ENCODE results near the gene MLLT6. TPM values are rescaled to one million over a fixed set of nuclear protein-coding genes. Genes with fewer than 3 reads are reported as not detected.

MLLT6 gene
- polyA plus RNA-seq, 3 donors = 89.7 to 146 (median 93.1) TPM

DNA sequence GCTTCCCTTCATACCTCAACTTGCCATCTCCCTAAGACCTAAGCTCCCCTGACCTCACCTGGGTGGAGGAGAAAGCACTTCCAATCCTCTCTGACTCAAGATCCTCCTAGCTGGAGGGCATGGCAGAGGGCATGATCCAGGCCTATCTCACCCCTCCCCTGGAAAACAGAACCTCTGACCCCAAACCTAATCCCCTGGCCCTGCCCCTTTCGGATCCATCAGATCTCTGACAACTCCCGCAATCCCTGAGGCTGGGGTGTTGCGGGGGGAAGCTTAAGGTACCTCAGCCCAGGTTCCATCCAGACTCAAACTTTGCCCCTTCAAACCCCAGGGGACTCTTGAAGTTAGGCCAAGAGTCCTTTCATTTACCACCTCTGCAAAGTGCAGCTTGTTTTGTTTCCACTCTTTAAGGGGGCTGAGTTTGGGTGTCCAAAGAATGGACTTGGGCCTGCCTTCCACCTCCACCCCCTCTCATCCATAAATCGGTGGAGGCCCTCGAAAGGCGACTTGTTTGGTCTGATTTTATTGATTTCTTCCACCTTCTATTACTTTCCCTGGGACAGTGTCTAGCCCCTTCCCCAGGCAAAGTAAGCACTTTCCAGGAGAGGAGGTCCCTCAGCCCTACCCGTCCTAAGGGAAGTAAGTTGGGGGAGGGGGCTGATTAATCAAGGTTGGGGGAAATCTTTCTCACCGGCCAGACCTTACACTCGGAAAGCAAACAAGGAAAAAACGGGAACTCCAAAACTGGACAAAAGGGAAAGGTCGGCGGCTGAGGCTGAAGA lies 32.9 kb upstream of the MLLT6 start:
- no peak for DNase-seq (ENCODE audit: extremely low read depth in 1 of 11, low read depth in 9 of 11, low spot score in 4 of 11)

DNA sequence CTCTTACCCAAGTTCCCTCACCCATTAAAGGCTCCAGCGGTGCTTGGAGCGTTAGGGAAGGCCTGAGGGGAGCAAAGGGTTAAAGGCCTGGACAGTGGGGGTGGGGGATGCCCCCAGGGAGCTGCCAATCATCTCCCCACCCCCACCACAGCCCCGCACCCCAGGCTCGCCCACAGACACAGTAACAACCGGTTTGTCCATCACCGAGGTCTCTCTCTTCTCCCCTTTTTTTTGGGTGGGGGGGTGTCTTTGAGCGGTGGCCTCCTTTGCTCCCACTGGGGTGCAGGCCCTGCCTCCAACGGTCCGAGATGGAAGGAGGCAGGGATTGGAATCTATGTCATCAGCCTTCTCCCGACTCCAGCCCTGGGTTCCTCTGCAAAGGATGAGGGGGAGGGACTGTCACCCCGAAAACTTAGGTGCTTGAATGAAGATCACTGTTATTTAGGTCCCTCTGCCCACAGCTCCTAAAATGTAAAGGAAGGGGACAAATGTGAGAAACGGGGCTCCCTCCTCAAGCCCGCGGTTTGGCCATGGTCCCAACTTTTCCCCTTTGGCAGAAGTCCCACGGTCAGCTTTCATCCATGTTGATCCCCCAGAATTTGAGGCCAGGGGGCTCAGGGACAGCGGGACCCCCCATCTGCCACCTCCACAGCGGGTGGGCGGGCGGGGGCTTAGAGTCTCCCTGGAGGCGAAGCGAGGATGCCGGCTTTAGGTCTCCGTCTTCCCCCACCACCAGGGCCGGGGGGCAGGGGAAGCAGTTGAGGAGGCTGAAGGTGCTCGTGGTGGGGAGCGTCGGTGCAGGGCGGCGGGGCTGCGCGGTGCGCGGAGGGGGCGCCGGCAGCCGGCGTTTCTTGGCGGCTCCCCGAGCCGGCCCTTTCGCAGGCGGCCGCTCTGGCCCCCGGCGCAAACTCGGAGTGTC lies 32.0 kb upstream of the MLLT6 start:
- DNase-seq (ENCODE audit: extremely low read depth in 1 of 11, low read depth in 9 of 11, low spot score in 4 of 11) = no peak

DNA sequence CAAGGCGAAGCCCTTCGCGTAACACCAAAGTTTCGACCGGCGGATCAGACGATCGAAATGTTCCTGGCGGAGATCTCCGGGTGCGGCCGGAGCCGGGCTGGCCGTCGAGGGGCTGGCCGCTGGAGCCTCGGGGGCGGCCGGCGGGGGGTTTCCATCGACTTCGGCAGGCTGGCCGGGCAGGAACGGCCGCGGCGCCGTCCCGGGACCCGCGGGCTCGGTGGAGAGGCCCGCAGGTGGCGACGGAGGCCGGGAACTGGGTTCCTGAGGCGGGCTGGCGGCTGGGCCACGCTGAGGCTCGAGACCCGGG lies 31.4 kb upstream of the MLLT6 start:
- no peak for DNase-seq (ENCODE audit: extremely low read depth in 1 of 11, low read depth in 9 of 11, low spot score in 4 of 11)

DNA sequence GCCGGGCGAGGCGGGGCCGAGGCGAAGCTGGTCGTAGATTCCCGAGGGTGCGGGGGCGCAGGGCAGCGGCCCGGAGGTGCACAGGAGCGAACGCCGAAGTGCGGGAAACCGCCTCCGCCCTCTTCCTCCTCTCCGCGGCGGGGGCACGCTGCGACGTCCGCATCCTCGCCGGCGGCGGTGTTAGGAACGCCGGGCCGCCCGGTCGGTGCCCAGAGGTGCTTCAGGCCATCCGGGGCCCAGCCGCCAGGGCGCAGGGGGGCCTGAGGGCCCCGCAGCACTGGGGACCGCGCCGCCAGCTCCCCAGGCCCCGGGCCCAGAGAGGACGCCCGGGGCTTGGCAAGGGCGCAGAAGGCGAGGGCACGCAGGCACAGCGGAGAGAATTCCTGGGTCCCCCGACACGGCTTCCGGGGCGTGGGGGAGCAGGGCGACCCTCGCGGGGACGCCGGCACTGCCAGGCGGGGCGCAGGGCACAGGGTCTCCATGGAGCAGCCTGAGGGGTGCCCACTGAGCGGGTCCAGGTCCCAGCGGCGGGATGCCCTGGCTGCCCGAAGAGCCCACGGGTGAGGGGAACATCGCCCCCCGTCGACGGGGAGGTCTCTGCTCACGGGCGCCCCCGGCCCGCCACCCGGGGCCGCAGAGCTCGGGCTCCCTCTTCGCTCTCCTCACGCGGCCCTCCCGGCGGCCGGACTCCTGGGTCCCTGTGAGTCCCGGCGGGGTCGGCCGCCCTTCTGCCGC lies 30.9 kb upstream of the MLLT6 start:
- DNase-seq (ENCODE audit: extremely low read depth in 1 of 11, low read depth in 9 of 11, low spot score in 4 of 11) = no peak

DNA sequence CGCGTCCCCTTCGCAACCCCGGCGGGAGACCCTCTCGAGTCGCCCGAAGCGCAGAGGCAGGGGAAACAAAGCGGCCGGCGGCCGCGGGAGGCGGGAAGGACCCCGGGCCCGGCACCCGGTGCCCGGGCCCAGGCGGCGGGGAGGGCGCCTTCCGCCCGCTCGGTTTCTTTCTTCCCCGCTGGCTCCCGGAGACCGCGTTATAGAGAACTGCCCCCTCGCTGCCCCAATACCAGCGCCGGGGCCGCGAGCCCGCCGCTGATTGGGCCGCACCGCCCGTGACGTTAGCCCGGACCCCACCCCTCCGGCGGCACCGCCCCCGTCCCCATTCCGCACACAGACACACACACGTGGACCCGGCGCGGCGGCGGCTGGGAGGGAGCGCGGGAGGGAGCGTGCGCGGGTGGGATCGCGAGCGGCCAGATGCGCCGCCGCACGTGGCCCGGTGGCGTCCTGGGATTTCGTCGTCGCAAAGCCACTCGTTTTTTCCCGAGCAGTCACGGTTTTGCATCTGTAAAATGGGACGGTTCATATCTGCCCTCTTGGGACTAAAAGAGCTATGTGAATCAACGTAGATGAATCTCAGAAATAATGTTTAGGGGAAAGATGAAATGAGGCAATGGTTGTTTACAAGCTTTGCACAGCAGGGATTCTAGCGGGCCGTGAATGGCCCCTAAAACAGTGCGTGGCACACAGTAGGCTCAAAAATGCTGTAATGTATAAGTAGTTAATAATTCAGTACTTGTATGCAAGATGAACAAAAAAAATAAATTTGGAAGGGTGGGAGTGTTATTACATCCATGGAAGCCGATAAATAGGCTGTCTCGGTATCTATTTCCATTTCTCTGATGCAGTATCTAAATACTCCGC lies 30.1 kb upstream of the MLLT6 start, which contains the start of gene EPOP:
Gene EPOP, minus strand, starts transcription at position 209 of the 867 bp plus-strand sequence. CDS start 462 bp downstream, outside the sequence.
- peak in 9 of 11 donors; percentile 44 to 74 (median 70) for DNase-seq (ENCODE audit: extremely low read depth in 1 of 11, low read depth in 9 of 11, low spot score in 4 of 11)

DNA sequence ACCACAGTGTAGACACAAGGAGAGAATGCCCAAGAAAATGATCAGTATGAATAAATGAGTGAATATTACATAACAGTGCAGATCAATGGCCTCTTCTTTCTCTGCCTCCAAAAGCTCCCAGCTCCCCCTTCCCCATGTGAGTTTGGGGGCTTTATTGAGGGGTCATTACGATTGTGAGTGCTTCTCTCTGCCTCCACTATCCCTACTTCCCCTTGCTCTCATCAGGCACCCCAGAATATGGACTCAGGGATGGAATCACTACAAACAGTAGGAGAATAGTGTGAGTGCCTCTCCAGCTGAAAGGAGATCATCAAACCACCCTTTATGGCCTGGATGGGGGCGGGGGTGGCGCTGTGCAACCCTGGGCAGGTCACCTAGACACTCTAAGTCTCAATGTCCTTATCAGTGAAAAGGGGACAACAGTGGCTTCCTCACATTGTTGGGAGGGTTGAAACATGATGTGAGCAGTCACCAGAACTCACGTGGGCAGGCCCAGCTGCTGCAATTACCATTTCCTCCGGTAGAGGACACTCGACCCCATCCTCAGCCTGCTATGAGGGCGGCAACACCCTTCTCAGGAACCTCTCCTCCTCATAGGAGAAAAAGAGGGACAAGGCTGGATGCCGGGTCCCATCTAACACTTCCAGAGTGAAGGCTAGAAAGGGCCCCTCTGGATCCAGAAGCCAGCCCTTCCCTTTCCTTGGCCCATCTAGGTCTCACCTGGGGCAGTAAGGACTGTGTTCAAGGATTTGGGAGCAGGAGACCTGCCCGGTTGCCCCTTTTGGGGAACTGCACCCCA lies 28.2 kb upstream of the MLLT6 start:
- DNase-seq (ENCODE audit: extremely low read depth in 1 of 11, low read depth in 9 of 11, low spot score in 4 of 11) = peak in 10 of 11 donors; percentile 61 to 83 (median 75)

DNA sequence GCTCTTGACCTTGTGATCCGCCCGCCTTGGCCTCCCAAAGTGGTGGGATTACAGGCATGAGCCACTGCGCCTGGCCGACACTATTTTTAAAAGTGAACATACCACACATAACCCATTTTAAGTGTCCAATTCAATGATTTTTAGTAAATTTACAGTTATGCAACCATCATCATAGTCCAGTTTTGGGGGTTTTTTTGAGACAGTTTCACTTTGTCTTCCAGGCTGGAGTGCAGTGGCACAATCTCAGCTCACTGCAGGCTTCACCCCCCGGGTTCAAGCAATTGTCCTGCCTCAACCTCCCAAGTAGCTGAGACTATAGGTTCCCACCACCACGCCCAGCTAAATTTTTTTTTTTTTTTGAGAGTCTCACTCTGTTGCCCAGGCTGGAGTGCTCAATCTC lies 27.3 kb upstream of the MLLT6 start:
- no peak for DNase-seq (ENCODE audit: extremely low read depth in 1 of 11, low read depth in 9 of 11, low spot score in 4 of 11)

DNA sequence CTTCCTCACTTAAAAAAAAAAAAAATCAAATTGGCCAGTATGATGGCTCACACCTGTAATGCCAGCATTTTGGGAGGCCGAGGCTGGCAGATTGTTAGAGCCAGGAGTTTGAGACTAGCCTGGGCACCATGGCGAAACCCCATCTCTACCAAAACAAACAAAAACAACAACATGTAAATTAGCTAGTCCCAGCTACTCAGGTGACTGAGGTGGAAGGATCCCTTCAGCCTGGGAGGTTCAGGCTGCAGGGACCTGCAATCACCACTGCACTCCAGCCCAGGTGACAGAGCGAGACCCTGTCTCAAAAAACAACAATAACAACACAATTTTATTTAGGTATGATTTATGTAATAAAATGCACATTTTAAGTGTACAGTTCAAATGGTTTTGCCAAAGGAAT lies 24.0 kb upstream of the MLLT6 start:
- DNase-seq (ENCODE audit: extremely low read depth in 1 of 11, low read depth in 9 of 11, low spot score in 4 of 11) = no peak

DNA sequence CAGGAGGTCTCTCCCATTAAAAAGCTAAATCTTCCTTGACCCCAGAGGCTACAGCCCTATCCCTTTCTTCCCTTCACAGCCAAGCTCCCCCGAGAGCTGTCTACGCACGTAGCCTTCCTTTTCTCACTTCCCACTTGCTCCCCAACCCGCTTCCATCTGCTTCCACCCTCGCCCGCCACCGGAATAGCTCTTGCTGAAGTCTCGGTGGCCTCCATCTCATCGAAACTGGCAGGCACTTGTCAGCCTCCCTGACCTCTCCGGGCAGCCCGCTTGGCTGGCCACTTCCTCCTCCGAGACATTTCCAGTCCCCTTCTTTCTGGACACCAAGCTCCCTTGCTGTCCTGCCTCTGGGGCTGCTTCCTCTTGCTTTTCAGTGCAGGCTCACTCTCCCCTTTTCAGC lies 19.6 kb upstream of the MLLT6 start:
- DNase-seq (ENCODE audit: extremely low read depth in 1 of 11, low read depth in 9 of 11, low spot score in 4 of 11) = no peak

DNA sequence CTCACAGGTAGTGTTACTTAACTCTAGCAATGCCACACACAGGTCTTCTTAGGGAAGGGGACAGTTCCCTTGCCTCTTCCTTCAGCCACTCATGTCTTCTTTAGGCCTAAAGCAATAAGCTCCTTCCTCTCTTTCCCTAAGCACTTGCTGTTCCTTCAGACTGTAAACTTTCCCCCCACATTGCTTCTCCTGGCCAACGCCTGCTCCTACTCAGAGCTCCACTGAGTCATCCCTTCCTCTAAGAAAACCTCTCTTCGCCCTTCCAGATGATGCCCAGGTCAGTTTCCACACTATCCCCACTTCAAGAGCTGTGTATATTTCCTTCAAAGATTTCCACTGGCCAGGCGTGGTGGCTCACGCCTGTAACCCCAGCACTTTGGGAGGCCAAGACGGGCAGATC lies 17.8 kb upstream of the MLLT6 start:
- no peak for DNase-seq (ENCODE audit: extremely low read depth in 1 of 11, low read depth in 9 of 11, low spot score in 4 of 11)

DNA sequence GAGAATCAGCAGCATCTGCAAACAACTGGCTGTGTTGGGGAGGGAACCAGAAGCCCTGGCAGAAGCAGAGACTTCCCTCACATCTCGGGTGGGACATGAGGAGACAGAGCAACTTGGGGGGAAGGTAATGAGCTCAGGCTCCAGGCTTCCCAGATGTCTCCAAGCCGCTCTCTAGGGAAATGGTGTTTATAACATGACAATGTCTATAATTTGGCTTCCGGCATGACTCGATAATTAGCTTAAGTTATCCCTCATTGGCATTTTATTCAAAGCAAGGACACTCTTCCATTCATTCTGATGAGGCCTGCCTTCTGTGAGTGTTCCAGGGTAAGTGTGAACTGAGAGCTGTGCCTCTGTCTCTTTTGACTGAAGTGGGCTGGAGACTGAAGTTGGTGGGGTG lies 14.7 kb upstream of the MLLT6 start:
- no peak for DNase-seq (ENCODE audit: extremely low read depth in 1 of 11, low read depth in 9 of 11, low spot score in 4 of 11)

DNA sequence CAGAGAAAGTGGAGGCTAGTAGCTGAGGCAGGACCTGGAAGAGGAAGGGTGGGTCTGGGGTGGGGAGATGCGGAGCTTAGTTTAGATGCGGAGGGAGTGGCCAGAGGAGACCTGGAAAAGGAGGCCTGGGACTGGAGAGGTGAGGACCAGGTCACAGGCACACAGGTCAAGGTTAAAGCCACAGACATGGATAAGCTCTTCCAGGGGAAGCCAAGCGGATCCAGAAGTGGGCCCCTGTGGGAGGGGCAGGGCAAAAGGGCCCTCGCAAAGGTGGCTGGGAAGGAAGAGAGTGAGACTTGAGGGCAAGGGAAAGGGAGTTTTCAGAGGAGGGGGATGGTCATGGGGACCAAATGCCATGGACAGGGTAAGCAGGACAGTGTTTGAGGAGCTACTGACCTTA lies 13.9 kb upstream of the MLLT6 start:
- DNase-seq (ENCODE audit: extremely low read depth in 1 of 11, low read depth in 9 of 11, low spot score in 4 of 11) = no peak

DNA sequence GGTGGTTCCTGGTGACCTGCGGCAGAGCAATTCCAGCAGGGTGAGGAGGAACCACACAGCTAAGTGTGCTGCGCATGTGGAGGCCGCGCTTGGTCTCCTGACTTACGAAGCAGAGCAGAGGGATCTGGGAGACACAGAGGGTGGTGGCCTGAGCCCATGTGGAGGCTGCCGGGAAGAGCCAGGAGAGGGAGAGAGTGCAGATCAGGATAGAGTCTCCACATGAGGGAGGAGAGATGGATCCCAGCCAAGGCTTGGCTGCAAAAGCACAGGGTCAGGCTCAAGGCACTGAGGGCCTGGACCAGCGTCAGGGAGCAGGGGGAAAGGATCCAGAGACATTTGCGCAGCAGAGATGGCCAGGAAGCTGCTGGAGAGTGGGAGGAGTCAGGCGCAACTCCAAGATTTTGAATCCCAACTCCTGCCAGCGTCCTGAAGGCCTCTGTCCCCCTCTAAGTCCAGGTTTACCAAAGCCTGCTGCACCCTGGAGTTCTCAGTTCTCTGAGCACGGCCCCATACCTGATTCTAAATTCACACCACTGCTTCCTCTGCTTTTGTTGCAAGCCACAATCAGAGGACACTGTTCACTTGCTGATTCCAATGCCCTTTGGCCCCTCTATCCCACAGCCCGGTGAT lies 11.3 kb upstream of the MLLT6 start:
- DNase-seq (ENCODE audit: extremely low read depth in 1 of 11, low read depth in 9 of 11, low spot score in 4 of 11) = peak in 3 of 11 donors; percentile 71 to 77 (median 75)

DNA sequence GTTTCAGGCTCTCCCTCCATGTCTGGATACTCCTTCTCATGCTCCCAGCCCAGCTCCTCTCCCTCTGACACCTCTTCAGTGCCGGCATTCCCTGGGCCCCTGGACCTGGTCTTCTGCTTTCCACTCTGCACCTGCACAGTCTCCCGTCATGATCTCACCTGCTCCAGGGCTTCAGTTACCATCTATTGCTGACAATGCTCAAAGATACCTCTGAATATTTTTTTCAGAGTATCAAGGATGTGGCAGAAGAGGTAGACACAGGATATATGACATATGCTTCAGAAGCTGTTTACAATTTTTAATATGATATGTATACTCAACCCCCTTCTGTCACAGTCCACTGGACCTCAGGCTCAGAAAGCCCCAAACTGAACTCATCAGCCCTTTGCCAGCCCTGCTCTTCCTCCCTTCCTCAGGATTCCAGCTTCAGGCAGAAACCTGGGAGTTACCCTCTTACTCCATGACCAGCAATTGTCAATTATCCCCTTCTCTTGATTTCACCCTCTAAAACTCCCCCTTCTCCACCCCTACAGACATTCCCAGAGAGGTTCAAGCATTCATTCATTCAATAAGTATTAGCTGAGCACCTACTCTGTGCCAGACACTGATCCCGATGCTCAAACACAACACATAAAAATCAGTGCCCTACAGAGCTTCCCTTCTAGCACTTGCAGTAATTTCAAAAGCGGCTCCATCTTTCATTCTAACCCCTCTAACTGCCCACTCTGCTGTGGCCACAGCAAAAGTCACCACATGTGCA lies 7.8 kb upstream of the MLLT6 start:
- no peak for DNase-seq (ENCODE audit: extremely low read depth in 1 of 11, low read depth in 9 of 11, low spot score in 4 of 11)

DNA sequence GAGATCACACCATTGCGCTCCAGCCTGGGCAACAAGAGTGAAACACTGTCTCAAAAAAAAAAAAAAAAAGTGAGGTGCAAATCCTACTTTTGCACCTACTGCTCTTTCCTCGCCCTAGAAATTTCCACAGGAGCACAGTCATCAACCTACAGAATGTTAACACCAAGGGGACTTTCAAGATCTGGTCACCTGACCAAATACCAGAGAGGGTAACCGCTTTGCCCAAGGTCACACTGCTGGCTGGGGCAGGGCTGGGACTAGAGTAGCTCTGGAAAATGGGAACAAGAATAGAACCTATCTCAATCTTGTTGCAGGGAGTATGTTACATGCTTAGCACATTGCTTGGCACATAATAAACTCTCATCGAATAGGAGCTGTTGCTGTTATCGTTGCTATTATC lies 6.3 kb upstream of the MLLT6 start:
- DNase-seq (ENCODE audit: extremely low read depth in 1 of 11, low read depth in 9 of 11, low spot score in 4 of 11) = no peak

DNA sequence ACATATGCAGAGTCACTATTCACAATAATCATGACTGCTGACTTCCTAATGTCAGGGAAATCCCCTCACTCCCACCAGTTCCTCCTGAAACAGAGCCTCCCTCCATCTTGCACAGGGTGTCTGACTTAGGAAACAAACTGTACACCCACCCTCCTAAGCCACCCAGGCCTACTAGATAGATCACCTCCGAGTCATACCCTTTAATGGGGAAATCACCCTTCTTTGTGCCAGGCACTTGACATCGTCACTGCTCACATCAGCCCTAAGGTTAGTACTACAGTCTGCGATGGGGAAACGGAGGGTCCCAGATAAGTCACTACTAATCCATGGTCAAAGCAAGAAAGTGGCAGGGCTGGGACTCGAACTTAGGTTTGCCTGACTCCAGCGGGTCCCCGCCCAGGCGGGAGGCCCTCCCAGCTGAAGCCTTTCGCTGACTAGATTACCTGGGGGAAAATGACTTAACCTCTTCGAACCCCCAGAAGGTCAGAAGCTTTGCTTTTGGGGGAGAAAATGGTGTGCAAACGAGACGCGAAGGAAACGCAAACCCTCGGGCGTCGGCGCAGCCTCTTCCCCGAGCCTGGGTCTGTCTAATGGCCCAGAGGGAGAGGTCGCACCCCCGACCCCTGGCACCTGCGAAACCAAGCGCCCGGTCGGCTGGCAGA lies 3.4 kb upstream of the MLLT6 start:
- DNase-seq (ENCODE audit: extremely low read depth in 1 of 11, low read depth in 9 of 11, low spot score in 4 of 11) = no peak
